Heart left ventricle (tissue), 13 donors: ENCODE measurements around the gene ERI3.

Experiments used
- CTCF ChIP-seq, 12 donors: fragments of 200-600 bp; sonication (generic) in 4 of 12; IDR thresholded peaks; one replicate each; pipeline versions ENCODE4 v1.5.0 to v1.8.0; 2018 to 2022; ENCODE audit warnings: antibody characterized with exemption in 12 of 12, mild to moderate bottlenecking in 5 of 12
- POLR2A ChIP-seq, 2 donors: fragments of 450-650 bp; IDR thresholded peaks; one replicate each; pipeline ENCODE4 v1.6.1; 2017; ENCODE audit warnings: antibody characterized with exemption in 2 of 2, mild to moderate bottlenecking in 2 of 2, moderate library complexity in 2 of 2
- donor health status: ischemic (EF 13 %, LVEDD 7.1; RV severe dilation, severe dysfunction).
- donor health status: DM: no; HTN: yes; CAD: no.
- donor health status: DM: no; HTN: no; CAD: no.
- donor health status: ischemic (EF 25% LVEDD 6.9; RV normal size, moderate dysfunction).
- donor health status: ischemic (EF 25% LVEDD 5.7; RV mildly dilated, moderate dysfunction).
- donor health status: ischemic (EF 35%, LVEDD 5.7; RV mildly dilated, moderate dysfunction).
- donor health status: nonischemic (EF 11% LVEDD 7.7; RV severe dilation, severe dysfunction).
- donor health status: DM: yes; HTN: yes; CAD: no.
- donor health status: PGD.
- donor health status: ischemic (EF 29% LVEDD 5.4; RV normal size, mild dysfunction).
- donor health status: nonischemic (EF 23%, LVEDD 6.1; RV moderate dilation, normal function).

- TF ChIP-seq CTCF (IDR thresholded peaks at IDR 0.05) (no peak), POLR2A (IDR thresholded peaks at IDR 0.05) (no peak)
These were observed 703 bp downstream of the ERI3 start for GRCh38 chr1:44354268-44354839.
